Neural cell (in vitro differentiated cells): ENCODE data around the gene GRM6. TPM values are rescaled to one million over a fixed set of nuclear protein-coding genes. Genes with fewer than 3 reads are reported as not detected.

ENCODE experiments used
- H2AFZ ChIP-seq: fragments of 200-600, 300-800 bp; sonication (generic), shearing (Covaris generic); 2 replicates; pipeline ENCODE4 v1.6.0; 2014; ENCODE audit warnings: low read depth, mild to moderate bottlenecking, antibody characterized with exemption, low read length, moderate library complexity
- H3F3A ChIP-seq: fragments of 200-600 bp; shearing (Covaris generic); 2 replicates; pipeline ENCODE4 v1.6.1; 2016; ENCODE audit warnings: mild to moderate bottlenecking, moderate library complexity, mixed read lengths, antibody characterized with exemption, low read length; ENCODE audit not compliant: insufficient read depth, poor library complexity, severe bottlenecking
- H3K27ac ChIP-seq: fragments of 200-600, 300-800 bp; sonication (generic), shearing (Covaris generic); 2 replicates; pipeline ENCODE4 v1.5.1; 2014; ENCODE audit warnings: mild to moderate bottlenecking, low read length, moderate library complexity
- H3K27me3 ChIP-seq: fragments of 300-800, 200-600 bp; sonication (generic), shearing (Covaris generic); 2 replicates; pipeline ENCODE4 v1.6.0; 2014; ENCODE audit warnings: mild to moderate bottlenecking, low read depth, low read length, moderate library complexity; ENCODE audit not compliant: insufficient read depth
- H3K36me3 ChIP-seq: fragments of 300-800, 200-600 bp; sonication (generic), shearing (Covaris generic); 2 replicates; pipeline ENCODE4 v1.5.1; 2014; ENCODE audit warnings: mild to moderate bottlenecking, antibody characterized with exemption, low read length, moderate library complexity; ENCODE audit not compliant: insufficient read depth
- H3K4me2 ChIP-seq: fragments of 300-800, 200-600 bp; sonication (generic), shearing (Covaris generic); 2 replicates; pipeline ENCODE4 v1.6.0; 2014; ENCODE audit warnings: mild to moderate bottlenecking, low read length
- H3K4me3 ChIP-seq: fragments of 300-800, 200-600 bp; sonication (generic), shearing (Covaris generic); 2 replicates; pipeline ENCODE4 v1.5.1; 2014; ENCODE audit warnings: mild to moderate bottlenecking, low read length, moderate library complexity
- H3K79me2 ChIP-seq: fragments of 200-600 bp; shearing (Covaris generic); replicated peaks from 2 replicates; pipeline ENCODE4 v1.6.0; 2014; ENCODE audit warnings: mild to moderate bottlenecking, low read length, moderate library complexity; ENCODE audit not compliant: insufficient read depth
- H3K9ac ChIP-seq: fragments of 300-800, 200-600 bp; sonication (generic), shearing (Covaris generic); 2 replicates; pipeline ENCODE4 v1.6.1; 2016; ENCODE audit warnings: mild to moderate bottlenecking, low read length, mixed read lengths
- H3K9me2 ChIP-seq: fragments of 200-600 bp; shearing (Covaris generic); 2 replicates; pipeline ENCODE4 v1.6.1; 2016; ENCODE audit warnings: mild to moderate bottlenecking, low read length, mixed read lengths; ENCODE audit not compliant: insufficient read depth
- H3K9me3 ChIP-seq: fragments of 200-600, 300-800 bp; sonication (generic), shearing (Covaris generic); 2 replicates; pipeline ENCODE4 v1.6.1; 2016; ENCODE audit warnings: mild to moderate bottlenecking, mixed run types, low read length, moderate library complexity, mixed read lengths
- H4K20me1 ChIP-seq: fragments of 200-600 bp; shearing (Covaris generic); 2 replicates; pipeline ENCODE4 v1.6.1; 2016; ENCODE audit warnings: mild to moderate bottlenecking, mixed run types; ENCODE audit not compliant: insufficient read depth
- CTCF ChIP-seq: fragments of 450-650 bp; IDR thresholded peaks from 2 replicates; pipeline ENCODE4 v1.5.1; 2014; ENCODE audit warnings: antibody characterized with exemption, mild to moderate bottlenecking, moderate library complexity; ENCODE audit not compliant: poor library complexity, severe bottlenecking
- EP300 ChIP-seq: fragments of 450-650 bp; conservative IDR thresholded peaks from 2 replicates; pipeline ENCODE4 v1.6.1; 2014; ENCODE audit warnings: antibody characterized with exemption, mild to moderate bottlenecking, moderate library complexity; ENCODE audit not compliant: poor library complexity, severe bottlenecking
- EZH2 ChIP-seq: fragments of 200-600, 300-800 bp; shearing (Covaris generic), sonication (generic); IDR thresholded peaks from 2 replicates; pipeline ENCODE4 v1.6.1; 2014; ENCODE audit warnings: antibody characterized with exemption, low read length, borderline replicate concordance, mild to moderate bottlenecking; ENCODE audit not compliant: insufficient read depth, poor library complexity, severe bottlenecking
- MXI1 ChIP-seq: fragments of 450-650 bp; conservative IDR thresholded peaks from 2 replicates; pipeline ENCODE4 v1.6.1; 2014; ENCODE audit warnings: antibody characterized with exemption, mild to moderate bottlenecking; ENCODE audit not compliant: poor library complexity, severe bottlenecking
- POLR2AphosphoS5 ChIP-seq: IDR thresholded peaks from 2 replicates; pipeline ENCODE4 v1.6.1; 2012
- RAD21 ChIP-seq: fragments of 450-650 bp; conservative IDR thresholded peaks from 2 replicates; pipeline ENCODE4 v1.6.1; 2014; ENCODE audit warnings: antibody characterized with exemption, mild to moderate bottlenecking, moderate library complexity
- REST ChIP-seq: IDR thresholded peaks from 2 replicates; pipeline ENCODE4 v1.6.1; 2012; ENCODE audit warnings: borderline replicate concordance
- SMC3 ChIP-seq: fragments of 450-650 bp; conservative IDR thresholded peaks from 2 replicates; pipeline ENCODE4 v1.6.1; 2014; ENCODE audit warnings: antibody characterized with exemption, mild to moderate bottlenecking, moderate library complexity; ENCODE audit not compliant: poor library complexity
- TAF1 ChIP-seq: IDR thresholded peaks from 2 replicates; pipeline ENCODE4 v1.6.1; 2012; ENCODE audit warnings: low read depth
- polyA plus RNA-seq: library from polyadenylated mRNA; depleted of rRNA; stranded (reverse); fragments of >200 nt; gene quantifications from 2 replicates; pipeline ENCODE4 v1.2.3, GENCODE V29; 2014

The GRM6 gene
- polyA plus RNA-seq, 1 donor from 2014 or later, result not detected

GRCh38 chr5:178988436-178989220 lies 6.5 kb downstream of the GRM6 start:
- H3K9me3 ChIP-seq, result peaks cover 11% of the 10 kb centered on the region

GRCh38 chr5:178986326-178986960 lies 8.7 kb downstream of the GRM6 start:
- no peak for TF ChIP-seq EP300
- no peak for TF ChIP-seq TAF1
- TF ChIP-seq POLR2AphosphoS5, result no peak
- TF ChIP-seq SMC3, result no peak
- no peak for TF ChIP-seq MXI1
- TF ChIP-seq RAD21, result no peak
- no peak for TF ChIP-seq REST
- no peak for TF ChIP-seq CTCF
- no peak for TF ChIP-seq EZH2
- H3K36me3 ChIP-seq, result no peaks in the 10 kb centered on the region

More at GRCh38 chr5:178988436-178989220, 6.5 kb downstream of the GRM6 start:
- Histone ChIP-seq H3F3A (no peaks in the 10 kb centered on the region), H2AFZ (no peak overlapping the region), H3K9ac (no peak overlapping the region), H3K79me2 (no peaks in the 10 kb centered on the region), H3K4me3 (no peak overlapping the region), H3K4me2 (no peak overlapping the region), H3K36me3 (no peaks in the 10 kb centered on the region), H4K20me1 (no peaks in the 10 kb centered on the region), H3K9me2 (no peaks in the 10 kb centered on the region), H3K27me3 (peaks cover 10% of the 10 kb centered on the region), H3K27ac (no peak overlapping the region)
- TF ChIP-seq EZH2 (no peak), MXI1 (no peak), RAD21 (no peak), TAF1 (no peak), SMC3 (no peak), EP300 (no peak), REST (no peak), POLR2AphosphoS5 (no peak)

More at GRCh38 chr5:178986326-178986960, 8.7 kb downstream of the GRM6 start:
- Histone ChIP-seq H2AFZ (no peak overlapping the region), H3F3A (no peaks in the 10 kb centered on the region), H3K9ac (no peak overlapping the region), H3K27me3 (no peaks in the 10 kb centered on the region), H3K4me3 (no peak overlapping the region), H3K9me3 (peaks cover 19% of the 10 kb centered on the region), H3K9me2 (no peaks in the 10 kb centered on the region), H4K20me1 (no peaks in the 10 kb centered on the region), H3K79me2 (no peaks in the 10 kb centered on the region), H3K27ac (no peak overlapping the region), H3K4me2 (no peak overlapping the region)
